GM19035 (cell line): ENCODE data around the gene SPTAN1.

Experiments
- ATAC-seq: cut with Tn5 transposase; IDR thresholded peaks from one replicate; pipeline ENCODE4 v1.9.1; 2021; ENCODE audit not compliant: unreplicated experiment

Gene SPTAN1

DNA sequence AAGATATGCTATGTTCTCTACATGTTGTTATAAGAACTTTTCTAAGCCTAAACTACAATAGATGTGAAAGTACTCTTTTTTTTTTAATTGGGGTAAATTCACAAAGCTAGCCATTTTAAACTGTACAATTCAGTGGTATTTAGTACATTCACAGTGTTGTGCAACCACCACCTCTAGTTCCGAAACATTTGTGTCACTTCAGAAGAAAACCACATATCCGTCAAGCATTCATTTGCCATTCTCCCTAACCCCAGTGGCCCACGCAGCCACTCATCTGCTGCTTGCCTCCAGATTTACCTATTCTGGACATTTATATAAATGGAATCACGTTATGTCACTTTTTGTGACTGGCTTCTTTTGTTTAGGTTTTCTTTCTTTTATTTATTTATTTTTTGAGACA, 43.1 kb downstream of the SPTAN1 start:
- no peak for ATAC-seq

DNA sequence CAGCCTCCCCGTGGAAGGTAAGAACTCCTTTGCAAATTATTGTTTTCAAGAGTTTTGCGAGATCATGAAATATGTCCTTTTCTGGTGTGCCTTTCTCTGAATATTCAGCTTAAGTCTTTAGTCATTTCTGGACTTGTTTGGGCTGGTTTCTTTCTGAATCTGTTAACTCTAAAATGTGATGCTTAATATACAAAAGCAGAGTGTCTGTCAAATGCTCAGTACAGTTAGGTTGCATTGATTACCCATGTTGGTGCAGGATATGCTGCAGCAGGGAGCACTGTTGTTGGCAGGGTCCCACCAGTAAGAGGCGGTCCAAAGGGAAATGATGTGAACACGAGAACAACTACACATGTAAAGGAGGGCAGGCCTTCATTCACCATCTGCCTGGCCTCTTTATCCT, 47.7 kb downstream of the SPTAN1 start:
- no peak for ATAC-seq

DNA sequence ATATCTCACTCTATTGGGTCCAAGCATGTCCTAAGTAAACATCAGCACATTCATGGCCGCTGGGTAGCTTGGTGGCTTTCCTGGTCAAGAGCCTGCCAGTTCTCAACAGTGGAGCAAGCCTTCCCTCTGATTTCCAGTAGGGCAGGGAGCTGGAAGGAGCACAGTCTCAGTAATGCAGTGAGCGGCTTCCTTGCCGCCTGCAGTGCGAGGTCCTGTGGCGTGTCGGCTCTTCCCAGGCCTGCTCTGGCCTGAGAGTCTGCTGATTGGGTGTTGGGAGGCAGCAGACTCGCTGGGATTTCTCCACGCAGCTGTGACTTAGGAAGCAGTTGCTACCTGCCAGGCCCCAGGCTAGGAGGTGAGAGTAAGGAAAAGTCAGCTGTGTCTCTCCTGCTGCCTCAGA, 51.3 kb downstream of the SPTAN1 start:
- ATAC-seq, result no peak

DNA sequence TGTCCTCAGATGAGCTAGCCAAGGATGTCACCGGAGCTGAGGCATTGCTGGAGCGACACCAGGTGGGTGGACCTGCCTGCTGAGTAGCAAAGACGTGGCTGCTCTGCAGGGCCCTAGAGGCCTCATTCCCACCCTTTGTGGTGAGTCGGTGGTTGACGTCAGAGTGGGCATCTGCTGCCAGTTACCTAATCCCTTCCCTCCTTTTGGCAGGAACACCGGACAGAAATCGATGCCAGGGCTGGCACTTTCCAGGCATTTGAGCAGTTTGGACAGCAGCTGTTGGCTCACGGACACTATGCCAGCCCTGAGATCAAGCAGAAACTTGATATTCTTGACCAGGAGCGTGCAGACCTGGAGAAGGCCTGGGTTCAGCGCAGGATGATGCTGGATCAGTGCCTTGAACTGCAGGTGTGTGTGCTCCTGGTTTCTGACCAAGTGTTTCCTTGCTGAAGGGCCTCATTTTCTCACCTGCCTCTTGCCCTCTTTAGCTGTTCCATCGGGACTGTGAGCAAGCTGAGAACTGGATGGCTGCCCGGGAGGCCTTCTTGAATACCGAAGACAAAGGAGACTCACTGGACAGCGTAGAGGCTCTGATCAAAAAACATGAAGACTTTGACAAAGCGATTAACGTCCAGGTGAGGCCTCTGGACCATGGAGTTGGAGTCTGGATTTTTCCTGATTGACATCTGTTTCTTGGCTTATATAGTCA, 55.4 kb downstream of the SPTAN1 start:
- no peak for ATAC-seq

DNA sequence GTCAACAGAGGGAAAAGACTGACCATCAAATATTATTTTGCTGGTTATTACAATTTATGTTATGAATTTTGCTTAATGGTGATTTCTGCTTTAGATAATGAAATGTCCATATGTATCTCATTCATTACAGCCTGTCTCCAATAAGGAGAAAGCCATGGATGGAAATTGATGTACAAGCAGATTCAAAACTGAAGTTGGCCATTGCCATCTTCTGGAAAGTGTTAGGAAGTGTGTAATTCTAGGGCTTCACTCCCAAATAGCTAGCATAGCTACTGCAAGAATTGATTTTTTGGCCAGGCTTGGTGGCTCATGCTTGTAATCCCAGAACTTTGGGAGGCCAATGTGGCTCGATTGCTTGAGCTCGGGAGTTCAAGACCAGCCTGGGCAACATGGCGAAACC, 58.5 kb downstream of the SPTAN1 start:
- ATAC-seq, result no peak

GRCh38 chr9:128611600-128612394, 59.4 kb downstream of the SPTAN1 start:
- ATAC-seq, result no peak

- no peak for ATAC-seq
Measured at GRCh38 chr9:128614728-128615127, 62.3 kb downstream of the SPTAN1 start.

- no peak for ATAC-seq
Measured at GRCh38 chr9:128615571-128615970, 63.2 kb downstream of the SPTAN1 start.

DNA sequence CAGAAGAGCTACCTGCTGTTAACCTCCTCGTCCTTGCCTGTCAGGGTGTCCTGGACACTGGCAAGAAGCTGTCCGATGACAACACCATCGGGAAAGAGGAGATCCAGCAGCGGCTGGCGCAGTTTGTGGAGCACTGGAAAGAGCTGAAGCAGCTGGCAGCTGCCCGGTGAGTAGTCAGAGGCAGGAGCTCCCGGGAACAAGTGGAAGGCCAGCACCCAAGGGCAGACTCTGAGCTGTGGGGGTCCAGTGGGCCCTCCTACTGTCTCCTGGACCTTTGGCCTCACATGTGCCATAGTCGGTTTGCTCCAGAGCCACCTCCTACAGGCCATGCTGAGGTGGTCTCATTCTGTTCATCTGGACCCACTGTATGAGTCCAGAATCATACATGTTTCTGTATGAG, 65.6 kb downstream of the SPTAN1 start:
- ATAC-seq, result no peak

DNA sequence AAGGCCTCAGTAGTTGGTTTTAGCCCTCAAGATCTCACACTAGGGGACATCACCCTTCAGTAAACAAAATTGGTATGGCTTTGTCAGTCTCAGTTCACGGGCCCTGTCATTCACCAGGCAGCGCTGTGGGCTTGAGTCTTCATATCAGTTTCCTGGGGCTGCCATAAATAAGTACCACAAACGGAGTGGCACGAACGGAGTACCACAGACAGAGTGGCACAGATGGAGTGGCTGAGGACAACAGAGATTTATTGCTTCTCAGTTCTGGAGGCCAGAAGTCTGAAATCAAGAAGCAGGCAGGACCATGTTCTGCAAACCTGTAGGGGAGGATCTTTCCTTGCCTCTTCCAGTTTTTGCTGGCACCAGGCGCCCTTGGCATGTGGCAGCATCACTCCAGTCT, 66.7 kb downstream of the SPTAN1 start:
- ATAC-seq, result no peak

- ATAC-seq, result no peak
Measured at GRCh38 chr9:128619779-128620178, 67.4 kb downstream of the SPTAN1 start.

GRCh38 chr9:128621730-128622455, 69.5 kb downstream of the SPTAN1 start:
- ATAC-seq, result no peak

GRCh38 chr9:128624566-128624965, 72.2 kb downstream of the SPTAN1 start:
- no peak for ATAC-seq

DNA sequence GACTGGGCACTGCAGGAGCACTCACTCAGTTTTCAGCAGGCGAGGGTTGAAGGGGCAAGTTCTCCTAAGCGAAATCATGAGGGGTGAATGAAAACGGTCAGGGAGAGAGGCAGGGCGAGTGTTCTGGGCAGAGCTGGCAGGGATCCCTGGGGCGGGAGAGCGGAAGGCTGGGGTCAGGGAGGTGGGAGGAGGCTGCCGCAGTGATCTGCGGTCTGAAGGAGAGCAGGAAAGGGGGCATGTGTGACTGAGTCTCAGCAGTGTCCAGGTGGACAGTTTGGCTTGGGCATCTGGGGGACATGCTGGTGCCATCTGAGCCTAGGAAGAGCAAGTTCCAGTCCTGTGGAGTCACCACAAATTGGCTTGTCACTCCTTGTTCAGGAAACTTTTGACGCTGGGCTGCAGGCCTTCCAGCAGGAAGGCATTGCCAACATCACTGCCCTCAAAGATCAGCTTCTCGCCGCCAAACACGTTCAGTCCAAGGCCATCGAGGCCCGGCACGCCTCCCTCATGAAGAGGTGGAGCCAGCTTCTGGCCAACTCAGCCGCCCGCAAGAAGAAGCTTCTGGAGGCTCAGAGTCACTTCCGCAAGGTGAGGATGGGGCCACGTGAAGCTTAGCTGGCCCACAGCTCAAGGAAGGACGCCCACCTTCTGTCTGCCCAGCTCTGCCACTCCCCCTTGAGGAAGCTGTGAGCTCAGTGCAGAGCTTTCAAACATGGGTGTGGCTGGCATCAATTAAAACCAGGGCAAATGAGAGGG, 73.2 kb downstream of the SPTAN1 start:
- ATAC-seq, result no peak

DNA sequence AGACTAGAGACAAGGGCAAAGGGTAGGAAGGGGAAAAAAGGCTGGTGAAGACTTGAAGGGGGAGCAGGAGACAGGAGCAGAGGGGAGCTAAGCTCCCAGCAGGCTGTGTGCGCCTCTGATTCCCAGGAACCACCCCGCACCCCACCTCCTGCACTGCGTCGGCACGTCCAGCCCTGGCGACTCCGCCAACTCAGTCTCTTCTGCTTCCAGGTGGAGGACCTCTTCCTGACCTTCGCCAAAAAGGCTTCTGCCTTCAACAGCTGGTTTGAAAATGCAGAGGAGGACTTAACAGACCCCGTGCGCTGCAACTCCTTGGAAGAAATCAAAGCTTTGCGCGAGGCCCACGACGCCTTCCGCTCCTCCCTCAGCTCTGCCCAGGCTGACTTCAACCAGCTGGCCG, 73.8 kb downstream of the SPTAN1 start:
- no peak for ATAC-seq

DNA sequence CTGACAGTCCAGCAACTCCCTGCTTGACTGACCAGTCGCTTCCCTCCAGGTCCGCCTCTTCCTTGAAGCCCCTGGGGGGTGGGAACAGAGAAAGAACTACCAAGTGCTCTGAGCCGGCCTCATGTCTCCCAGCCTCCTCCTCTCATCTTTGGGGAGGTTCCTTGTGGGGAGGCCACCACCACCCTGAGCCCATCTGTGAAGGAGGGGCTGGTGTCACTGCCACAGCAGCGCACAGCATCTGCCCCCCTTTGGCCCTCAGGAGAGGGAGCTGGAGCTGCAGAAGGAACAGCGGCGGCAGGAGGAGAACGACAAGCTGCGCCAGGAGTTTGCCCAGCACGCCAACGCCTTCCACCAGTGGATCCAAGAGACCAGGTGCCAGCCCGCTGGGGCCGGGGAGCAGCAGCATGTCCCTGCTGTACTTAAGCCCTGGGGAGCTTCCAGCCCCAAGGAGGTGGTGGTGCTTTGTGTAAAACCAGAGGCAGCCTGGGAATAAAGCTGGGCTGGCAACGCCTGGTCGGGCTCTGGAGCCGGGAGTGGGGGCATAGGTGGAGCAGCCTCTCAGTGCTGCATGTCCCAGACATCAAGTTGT, 74.8 kb downstream of the SPTAN1 start:
- no peak for ATAC-seq

DNA sequence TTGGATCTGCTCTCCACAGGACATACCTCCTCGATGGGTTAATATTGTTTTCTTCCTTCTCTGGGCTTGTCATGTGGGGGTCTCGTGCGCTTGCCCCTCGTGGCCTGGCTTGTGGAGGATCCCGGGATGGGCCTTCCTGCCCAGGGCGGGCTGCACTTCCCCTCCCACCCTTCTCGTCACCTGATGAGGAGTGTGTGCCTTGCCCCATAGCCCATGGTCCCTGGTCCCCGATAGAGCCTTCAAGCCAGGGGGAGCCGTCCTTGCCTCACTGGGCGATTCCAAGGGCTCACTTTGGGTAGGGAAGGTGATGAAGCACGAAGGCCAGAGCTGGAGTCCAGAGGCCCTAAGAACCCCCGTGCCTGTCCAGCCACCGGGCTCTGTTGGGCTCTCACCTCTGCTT, 75.5 kb downstream of the SPTAN1 start:
- no peak for ATAC-seq

DNA sequence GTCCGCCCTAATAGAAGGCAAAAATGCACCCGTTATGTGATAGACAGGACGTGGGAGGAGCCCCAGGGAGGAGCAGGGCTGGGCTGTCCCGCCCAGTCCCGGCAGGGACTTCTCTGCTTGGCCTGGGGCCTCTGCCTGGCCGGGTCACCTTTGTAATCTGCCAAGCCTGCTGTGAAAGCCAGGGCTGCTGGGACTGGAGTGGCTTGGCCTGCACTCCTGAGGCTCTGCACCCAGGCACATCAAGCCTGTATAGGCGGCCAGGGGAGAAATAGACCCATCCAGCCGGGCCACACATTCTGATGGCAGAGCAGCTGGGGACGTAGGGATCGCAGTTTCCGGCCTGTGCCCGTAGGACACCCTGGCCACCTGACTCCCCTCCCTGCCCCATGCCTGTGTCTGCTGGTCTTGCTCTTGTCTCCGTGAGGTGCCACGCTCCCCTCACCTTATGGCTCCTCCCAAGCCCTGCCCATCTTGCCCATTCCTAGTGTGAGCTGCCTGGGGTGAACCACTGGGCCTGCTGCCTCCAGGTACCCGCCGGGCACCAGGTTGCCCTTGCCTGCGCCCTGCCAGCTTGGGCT, 76.2 kb downstream of the SPTAN1 start:
- no peak for ATAC-seq

DNA sequence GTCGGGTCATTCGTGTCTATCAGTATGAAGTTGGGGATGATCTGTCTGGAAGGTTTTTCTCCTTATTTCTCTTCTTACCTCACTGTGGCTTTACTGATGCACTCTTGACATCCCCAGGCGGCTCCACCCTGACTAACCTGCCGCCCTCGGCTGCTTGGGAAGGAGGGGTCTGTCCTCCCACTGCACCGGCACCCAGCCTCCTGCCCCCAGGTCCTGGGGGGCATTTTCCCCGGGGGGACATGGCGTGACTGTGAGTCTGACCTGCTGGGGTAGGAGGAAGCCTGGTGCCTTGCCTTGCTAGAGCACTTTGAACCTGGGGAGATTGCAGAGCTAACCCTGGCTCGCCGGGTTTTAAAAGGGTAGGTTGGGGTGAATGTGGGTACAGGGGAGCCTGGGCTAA, 76.7 kb downstream of the SPTAN1 start:
- ATAC-seq, result no peak

GRCh38 chr9:128629852-128630545, 77.6 kb downstream of the SPTAN1 start:
- ATAC-seq, result no peak
